Caco-2 (cell line): ENCODE measurements around the gene UGT1A8. TPM values are rescaled to one million over a fixed set of nuclear protein-coding genes. Genes with fewer than 3 reads are reported as not detected.

Source experiments
- BruUV-seq: library from RNA; stranded (reverse); fragments of 400-500 nt; replicated peaks from 2 replicates; lab custom pipeline; 2021; lab: Mats Ljungman, UMichigan
- CTCF ChIA-PET: fragments of 300-600 bp; sonication (Branson Sonifier 250); formaldehyde crosslinking; loops from one replicate; lab custom pipeline; 2022; ENCODE audit warnings: antibody characterized with exemption; lab: Charles Lee
- POLR2A ChIA-PET: fragments of 300-600 bp; sonication (Branson Sonifier 250); formaldehyde crosslinking; loops from one replicate; lab custom pipeline; 2022; ENCODE audit warnings: antibody characterized with exemption; lab: Charles Lee
- DNase-seq, 2 experiments: peaks; one replicate each; pipeline versions ENCODE4 v3.0.0 to v3.0.0-alpha.2; 2020 to 2022
- H3K27me3 ChIP-seq: replicated peaks from 2 replicates; pipeline ENCODE4 v1.6.0; 2011; ENCODE audit warnings: low read length; ENCODE audit not compliant: control insufficient read depth, insufficient read depth
- H3K36me3 ChIP-seq: 2 replicates; pipeline ENCODE4 v1.5.1; 2011; ENCODE audit warnings: low read length; ENCODE audit not compliant: control insufficient read depth, insufficient read depth
- H3K4me1 ChIP-seq: fragments of 250-450 bp; sonication (Bioruptor Pico); 2 replicates; pipeline ENCODE4 v1.5.1; 2020; ENCODE audit warnings: mild to moderate bottlenecking
- H3K4me3 ChIP-seq: 2 replicates; pipeline ENCODE4 v1.5.1; 2011; ENCODE audit warnings: low read depth, mild to moderate bottlenecking, control low read depth, low read length
- H3K9me3 ChIP-seq: fragments of 250-450 bp; sonication (Bioruptor Pico); 2 replicates; pipeline ENCODE4 v1.5.1; 2020; ENCODE audit warnings: mild to moderate bottlenecking, moderate library complexity
- H3K27ac Mint-ChIP-seq: one replicate; pipeline ENCODE4 v1.8.0; 2022; ENCODE audit warnings: mixed read lengths; ENCODE audit not compliant: unreplicated experiment
- H3K27me3 Mint-ChIP-seq: one replicate; pipeline ENCODE4 v1.8.0; 2022; ENCODE audit warnings: mixed read lengths; ENCODE audit not compliant: insufficient read depth, unreplicated experiment
- H3K36me3 Mint-ChIP-seq: one replicate; pipeline ENCODE4 v1.8.0; 2022; ENCODE audit warnings: mild to moderate bottlenecking, mixed read lengths; ENCODE audit not compliant: insufficient read depth, unreplicated experiment
- H3K4me1 Mint-ChIP-seq: one replicate; pipeline ENCODE4 v1.8.0; 2022; ENCODE audit warnings: low read depth, mixed read lengths; ENCODE audit not compliant: unreplicated experiment
- H3K4me3 Mint-ChIP-seq: one replicate; pipeline ENCODE4 v1.8.0; 2022; ENCODE audit warnings: mild to moderate bottlenecking, moderate library complexity, mixed read lengths; ENCODE audit not compliant: unreplicated experiment
- H3K9me3 Mint-ChIP-seq: one replicate; pipeline ENCODE4 v1.8.0; 2022; ENCODE audit warnings: mixed read lengths; ENCODE audit not compliant: unreplicated experiment
- intact Hi-C: fragments of 100-400 bp; cut with micrococcal nuclease; formaldehyde crosslinking; loops from one replicate; pipeline ENCODE4 v1.10.0; 2022; ENCODE audit not compliant: unreplicated experiment
- total RNA-seq: library from RNA; stranded (reverse); gene quantifications from 2 replicates; pipeline ENCODE4 v1.2.3, GENCODE V29; 2022
- TF ChIP-seq, protein P1 (sequence below), 2 experiments: fragments of 200-600 bp in 1 of 2; IDR thresholded peaks; 1 replicate in 1 of 2; 2 replicates in 1 of 2; pipeline versions ENCODE4 v1.5.1 to v1.8.0; 2011 to 2022; ENCODE audit warnings: antibody characterized with exemption in 1 of 2, control low read depth in 1 of 2, inconsistent platforms in 1 of 2, low read depth in 1 of 2, low read length in 1 of 2, mild to moderate bottlenecking in 1 of 2, moderate library complexity in 1 of 2; ENCODE audit not compliant: insufficient read depth in 1 of 2, severe bottlenecking in 1 of 2, unreplicated experiment in 1 of 2

UGT1A8 gene
- total RNA-seq, 1 experiment from 2014 or later = 0.50 TPM

DNA sequence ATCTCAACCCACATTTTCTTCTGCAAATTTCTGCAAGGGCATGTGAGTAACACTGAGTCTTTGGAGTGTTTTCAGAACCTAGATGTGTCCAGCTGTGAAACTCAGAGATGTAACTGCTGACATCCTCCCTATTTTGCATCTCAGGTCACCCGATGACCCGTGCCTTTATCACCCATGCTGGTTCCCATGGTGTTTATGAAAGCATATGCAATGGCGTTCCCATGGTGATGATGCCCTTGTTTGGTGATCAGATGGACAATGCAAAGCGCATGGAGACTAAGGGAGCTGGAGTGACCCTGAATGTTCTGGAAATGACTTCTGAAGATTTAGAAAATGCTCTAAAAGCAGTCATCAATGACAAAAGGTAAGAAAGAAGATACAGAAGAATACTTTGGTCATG is 150.6 kb downstream of the UGT1A8 start:
- Mint-ChIP-seq H3K36me3 (peaks cover 23% of the 10 kb centered on the region), H3K27ac (no peak overlapping the region), H3K27me3 (no peaks in the 10 kb centered on the region), H3K4me3 (no peak overlapping the region), H3K4me1 (peaks cover 9% of the 10 kb centered on the region), H3K9me3 (no peaks in the 10 kb centered on the region)
- H3K36me3 ChIP-seq = no peaks in the 10 kb centered on the region
- intact Hi-C loops = no loop called here
- no peak for DNase-seq
- no peaks in the 10 kb centered on the region for H3K4me1 ChIP-seq
- H3K27me3 ChIP-seq = no peaks in the 10 kb centered on the region
- no peaks in the 10 kb centered on the region for H3K9me3 ChIP-seq
- no peak overlapping the region for H3K4me3 ChIP-seq
- TF ChIP-seq, protein P1, sequence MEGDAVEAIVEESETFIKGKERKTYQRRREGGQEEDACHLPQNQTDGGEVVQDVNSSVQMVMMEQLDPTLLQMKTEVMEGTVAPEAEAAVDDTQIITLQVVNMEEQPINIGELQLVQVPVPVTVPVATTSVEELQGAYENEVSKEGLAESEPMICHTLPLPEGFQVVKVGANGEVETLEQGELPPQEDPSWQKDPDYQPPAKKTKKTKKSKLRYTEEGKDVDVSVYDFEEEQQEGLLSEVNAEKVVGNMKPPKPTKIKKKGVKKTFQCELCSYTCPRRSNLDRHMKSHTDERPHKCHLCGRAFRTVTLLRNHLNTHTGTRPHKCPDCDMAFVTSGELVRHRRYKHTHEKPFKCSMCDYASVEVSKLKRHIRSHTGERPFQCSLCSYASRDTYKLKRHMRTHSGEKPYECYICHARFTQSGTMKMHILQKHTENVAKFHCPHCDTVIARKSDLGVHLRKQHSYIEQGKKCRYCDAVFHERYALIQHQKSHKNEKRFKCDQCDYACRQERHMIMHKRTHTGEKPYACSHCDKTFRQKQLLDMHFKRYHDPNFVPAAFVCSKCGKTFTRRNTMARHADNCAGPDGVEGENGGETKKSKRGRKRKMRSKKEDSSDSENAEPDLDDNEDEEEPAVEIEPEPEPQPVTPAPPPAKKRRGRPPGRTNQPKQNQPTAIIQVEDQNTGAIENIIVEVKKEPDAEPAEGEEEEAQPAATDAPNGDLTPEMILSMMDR (IDR thresholded peaks at IDR 0.05; ENCODE audit: insufficient read depth in 1 of 2, low read depth in 1 of 2, low read length in 1 of 2, severe bottlenecking in 1 of 2, unreplicated experiment in 1 of 2) = no peak
- BruUV-seq = no TSS peak
- ChIA-PET POLR2A (no interaction called here), CTCF (no interaction called here)

GRCh38 chr2:233769260-233769659 is 151.8 kb downstream of the UGT1A8 start:
- no peaks in the 10 kb centered on the region for H3K36me3 ChIP-seq
- no peak overlapping the region for H3K4me3 ChIP-seq
- intact Hi-C loops = no loop called here
- BruUV-seq = no TSS peak
- no peaks in the 10 kb centered on the region for H3K9me3 ChIP-seq
- H3K27me3 ChIP-seq = no peaks in the 10 kb centered on the region
- no peaks in the 10 kb centered on the region for H3K4me1 ChIP-seq
- CTCF ChIA-PET = no interaction called here
- no peak for DNase-seq
- Mint-ChIP-seq H3K4me1 (peaks cover under 1% of the 10 kb centered on the region), H3K27me3 (no peaks in the 10 kb centered on the region), H3K9me3 (no peaks in the 10 kb centered on the region), H3K27ac (no peak overlapping the region), H3K36me3 (peaks cover 14% of the 10 kb centered on the region), H3K4me3 (no peak overlapping the region)
- POLR2A ChIA-PET = no interaction called here
- TF ChIP-seq, protein P1 (IDR thresholded peaks at IDR 0.05; ENCODE audit: insufficient read depth in 1 of 2, low read depth in 1 of 2, low read length in 1 of 2, severe bottlenecking in 1 of 2, unreplicated experiment in 1 of 2) = no peak

DNA sequence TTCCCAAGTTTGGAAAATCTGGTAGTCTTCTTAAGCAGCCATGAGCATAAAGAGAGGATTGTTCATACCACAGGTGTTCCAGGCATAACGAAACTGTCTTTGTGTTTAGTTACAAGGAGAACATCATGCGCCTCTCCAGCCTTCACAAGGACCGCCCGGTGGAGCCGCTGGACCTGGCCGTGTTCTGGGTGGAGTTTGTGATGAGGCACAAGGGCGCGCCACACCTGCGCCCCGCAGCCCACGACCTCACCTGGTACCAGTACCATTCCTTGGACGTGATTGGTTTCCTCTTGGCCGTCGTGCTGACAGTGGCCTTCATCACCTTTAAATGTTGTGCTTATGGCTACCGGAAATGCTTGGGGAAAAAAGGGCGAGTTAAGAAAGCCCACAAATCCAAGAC is 154.7 kb downstream of the UGT1A8 start:
- CTCF ChIA-PET = no interaction called here
- Histone ChIP-seq H3K36me3 (no peaks in the 10 kb centered on the region), H3K9me3 (no peaks in the 10 kb centered on the region), H3K27me3 (no peaks in the 10 kb centered on the region), H3K4me3 (no peak overlapping the region), H3K4me1 (no peaks in the 10 kb centered on the region)
- Mint-ChIP-seq H3K4me3 (no peak overlapping the region), H3K9me3 (peaks cover 10% of the 10 kb centered on the region), H3K36me3 (peaks cover 25% of the 10 kb centered on the region), H3K27ac (no peak overlapping the region), H3K4me1 (no peaks in the 10 kb centered on the region), H3K27me3 (no peaks in the 10 kb centered on the region)
- TF ChIP-seq, protein P1 (IDR thresholded peaks at IDR 0.05; ENCODE audit: insufficient read depth in 1 of 2, low read depth in 1 of 2, low read length in 1 of 2, severe bottlenecking in 1 of 2, unreplicated experiment in 1 of 2) = no peak
- intact Hi-C loops = no loop called here
- DNase-seq = no peak
- no TSS peak for BruUV-seq
- POLR2A ChIA-PET = no interaction called here
